Coronary artery (tissue), 2 donors: ENCODE data around the gene SCARF1.

Experiments used
- DNase-seq: peaks from one replicate; pipeline ENCODE4 v3.0.0-alpha.2; 2017; ENCODE audit warnings: low spot score
- H3K27ac ChIP-seq, 2 donors: fragments of 200-600 bp; sonication (generic); one replicate each; pipeline ENCODE4 v1.5.1; 2016 to 2019
- H3K4me3 ChIP-seq: fragments of 200-600 bp; sonication (generic); 2 replicates; pipeline ENCODE4 v1.5.1; 2016; ENCODE audit warnings: mild to moderate bottlenecking, moderate library complexity
- CTCF ChIP-seq: fragments of 200-600 bp; sonication (generic); IDR thresholded peaks from one replicate; pipeline ENCODE4 v1.5.1; 2019; ENCODE audit warnings: antibody characterized with exemption

The SCARF1 gene

GRCh38 chr17:1607971-1608320 lies 37.6 kb downstream of the SCARF1 start:
- peak overlapping the region in 1 of 2 donors; percentile 61 for H3K27ac ChIP-seq
- DNase-seq: no peak
- no peak for TF ChIP-seq CTCF

DNA sequence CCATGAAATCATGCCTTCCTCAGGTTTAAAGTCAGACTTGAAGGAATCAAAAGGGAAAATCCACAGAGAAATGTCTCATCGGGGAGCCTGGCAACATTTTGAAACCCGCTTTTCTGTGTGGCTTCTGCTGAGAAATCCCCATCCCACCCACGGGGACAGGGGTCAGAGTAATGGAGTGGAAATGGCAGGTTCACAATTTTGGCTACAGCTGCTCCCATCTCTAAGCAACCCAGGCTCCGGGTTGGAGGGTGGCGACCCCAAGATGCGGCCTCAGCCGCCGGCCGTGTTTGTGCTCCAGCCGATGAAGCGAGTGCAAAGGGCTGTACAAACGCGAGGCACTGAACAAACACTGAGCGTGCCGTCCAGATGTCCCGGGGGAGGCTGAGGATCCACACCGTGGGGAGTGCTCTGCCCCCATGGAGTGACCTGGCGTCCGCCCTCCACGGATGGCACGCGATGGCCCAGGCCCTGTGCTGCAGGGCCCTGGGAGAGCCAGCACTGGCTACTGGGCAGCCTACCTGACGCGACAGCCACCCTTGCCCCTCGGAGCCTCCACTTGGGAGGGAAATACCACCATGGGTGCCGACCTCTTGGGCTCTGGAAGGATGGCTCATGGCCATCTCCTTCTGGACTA lies 39.1 kb downstream of the SCARF1 start:
- no peak for TF ChIP-seq CTCF
- Histone ChIP-seq H3K4me3 (no peak overlapping the region), H3K27ac (peak overlapping the region in 1 of 2 donors; percentile 73)
- DNase-seq: no peak

More at GRCh38 chr17:1607971-1608320, 37.6 kb downstream of the SCARF1 start:
- H3K4me3 ChIP-seq: no peak overlapping the region

DNA sequence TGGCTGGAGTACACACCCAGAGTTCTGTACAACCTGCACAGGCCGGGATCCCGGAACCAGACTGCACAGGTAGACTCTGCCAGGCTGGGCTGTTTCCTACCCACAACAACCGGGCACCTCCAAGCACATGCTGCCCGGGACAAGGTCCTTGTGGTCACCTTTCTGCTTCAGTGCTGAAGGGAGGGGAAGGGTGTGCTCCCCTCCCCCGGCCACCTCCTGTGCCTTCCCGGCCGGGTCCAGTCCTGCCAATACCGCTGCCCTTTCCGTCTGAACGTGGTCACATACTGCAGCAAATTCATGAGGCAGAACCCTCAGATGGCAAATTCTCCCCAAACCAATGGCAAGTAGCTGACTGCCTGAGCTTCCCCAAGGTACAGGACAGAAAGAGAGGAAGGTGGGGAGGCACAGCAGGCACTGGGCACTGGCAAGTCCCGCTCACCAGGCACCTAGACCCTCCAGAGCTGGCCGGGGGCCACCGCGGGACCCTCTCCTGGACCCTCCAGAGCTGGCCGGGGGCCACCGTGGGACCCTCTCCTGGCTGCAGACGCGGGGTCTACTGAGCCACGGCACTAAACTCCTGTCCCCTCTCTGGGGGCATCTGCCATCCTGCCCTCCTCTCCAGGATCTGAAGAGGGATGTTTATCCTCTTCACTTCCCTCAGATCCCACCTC lies 39.7 kb downstream of the SCARF1 start:
- DNase-seq: no peak
- no peak overlapping the region for H3K4me3 ChIP-seq
- H3K27ac ChIP-seq: peak overlapping the region in 1 of 2 donors; percentile 73
- TF ChIP-seq CTCF: no peak

GRCh38 chr17:1604831-1605528 lies 40.6 kb downstream of the SCARF1 start:
- no peak for TF ChIP-seq CTCF
- H3K4me3 ChIP-seq: no peak overlapping the region
- DNase-seq: no peak
- no peak overlapping the region for H3K27ac ChIP-seq

DNA sequence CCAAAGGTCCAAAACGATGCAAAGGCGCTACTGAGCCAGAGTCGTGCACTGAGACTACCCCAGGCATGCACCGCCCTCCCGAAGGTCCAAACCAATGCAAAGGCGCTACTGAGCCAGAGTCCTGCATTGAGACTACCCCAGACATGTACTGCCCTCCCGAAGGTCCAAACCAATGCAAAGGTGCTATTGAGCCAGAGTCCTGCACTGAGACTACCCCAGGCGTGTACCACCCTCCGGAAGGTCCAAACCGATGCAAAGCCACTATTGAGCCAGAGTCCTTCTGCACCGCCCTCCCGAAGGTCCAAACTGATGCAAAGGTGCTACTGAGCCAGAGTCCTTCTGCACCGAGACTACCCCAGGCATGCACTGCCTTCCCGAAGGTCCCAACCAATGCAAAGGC lies 44.0 kb downstream of the SCARF1 start:
- H3K27ac ChIP-seq: no peak overlapping the region
- no peak for DNase-seq
- TF ChIP-seq CTCF: no peak
- H3K4me3 ChIP-seq: no peak overlapping the region

DNA sequence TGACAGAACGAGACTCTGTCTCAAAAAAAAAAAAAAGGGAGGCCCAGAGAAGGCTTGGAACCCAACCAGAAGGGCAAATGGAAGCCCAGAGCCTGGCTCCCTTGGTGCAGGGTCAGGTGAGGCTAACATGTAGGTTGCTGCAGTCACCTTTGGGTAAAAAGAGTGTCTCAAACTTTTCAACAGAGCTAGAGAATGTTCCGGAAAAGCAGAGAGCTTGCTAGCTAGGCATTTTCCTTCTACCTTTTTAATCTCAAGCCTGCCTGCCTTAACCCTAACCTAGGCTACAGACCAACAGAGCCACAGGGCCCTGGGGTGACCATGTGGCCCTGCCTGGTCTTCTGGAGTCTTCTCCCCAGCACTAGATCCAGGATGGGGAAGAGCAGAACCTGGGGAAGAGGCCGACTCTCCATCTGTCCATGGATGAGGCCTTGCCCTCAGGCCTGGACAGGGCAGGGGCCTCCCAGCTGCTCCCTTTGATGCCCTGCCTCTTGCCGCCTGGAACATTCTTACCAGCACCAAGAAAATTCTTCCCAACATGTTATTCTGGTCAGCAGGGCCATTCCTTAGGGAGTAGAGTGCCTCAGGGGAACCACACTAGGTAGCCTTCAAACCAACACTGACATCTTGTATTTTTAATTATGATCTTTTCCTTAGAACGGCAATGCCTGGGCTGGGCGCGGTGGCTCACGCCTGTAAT lies 47.0 kb downstream of the SCARF1 start:
- Histone ChIP-seq H3K27ac (no peak overlapping the region), H3K4me3 (no peak overlapping the region)
- DNase-seq: no peak
- no peak for TF ChIP-seq CTCF
